Left lung (tissue), 10 donors: ENCODE measurements around the gene ATAD2B. TPM values are rescaled to one million over a fixed set of nuclear protein-coding genes. Genes with fewer than 3 reads are reported as not detected.

Source experiments
- ATAC-seq: fragments of 200-7000 bp; cut with Tn5 transposase; one replicate; pipeline ENCODE4 v1.9.1; 2020; ENCODE audit warnings: moderate library complexity
- DNase-seq, 4 donors: peaks; one replicate each; pipeline ENCODE4 v3.0.0-alpha.2; 2013 to 2020
- H3K27ac ChIP-seq, 2 donors: fragments of 200-600 bp; sonication (generic) in 1 of 2; one replicate each; pipeline versions ENCODE4 v1.5.0 to v1.8.0; 2020 to 2021
- H3K27me3 ChIP-seq, 2 donors: fragments of 200-600 bp; sonication (generic) in 1 of 2; one replicate each; pipeline versions ENCODE4 v1.5.0 to v1.8.0; 2020 to 2021
- H3K36me3 ChIP-seq, 2 donors: fragments of 200-600 bp; sonication (generic) in 1 of 2; one replicate each; pipeline versions ENCODE4 v1.5.0 to v1.8.0; 2020 to 2021
- H3K4me1 ChIP-seq, 2 donors: fragments of 200-600 bp; one replicate each; pipeline ENCODE4 v1.8.0; 2021
- H3K4me3 ChIP-seq, 2 donors: fragments of 200-600 bp; sonication (generic) in 1 of 2; one replicate each; pipeline versions ENCODE4 v1.5.0 to v1.8.0; 2020 to 2021; ENCODE audit warnings: mild to moderate bottlenecking in 1 of 2
- H3K9me3 ChIP-seq, 2 donors: fragments of 200-600 bp; sonication (generic) in 1 of 2; one replicate each; pipeline versions ENCODE4 v1.5.0 to v1.8.0; 2020 to 2021
- intact Hi-C, 2 donors: fragments of 100-400 bp; cut with DNase I; formaldehyde crosslinking; loops; one replicate each; pipeline versions ENCODE4 v1.11.2 to v1.14.2; 2022
- polyA plus RNA-seq, 6 donors: library from polyadenylated mRNA; unstranded; fragments of 120-200 nt; gene quantifications; one replicate each; pipeline ENCODE4 v1.2.1, GENCODE V29; 2013; ENCODE audit not compliant: insufficient read length in 6 of 6
- total RNA-seq, 2 donors: library from RNA; stranded (reverse); fragmentation: NEBNext Ultra II Directional; extraction: Animal tissue kit (Norgen Biotek cat#: 25700); gene quantifications; one replicate each; pipeline ENCODE4 v1.2.1, GENCODE V29; 2021
- TF ChIP-seq, protein P1 (sequence below), 2 donors: fragments of 200-600 bp; sonication (generic) in 1 of 2; IDR thresholded peaks; one replicate each; pipeline versions ENCODE4 v1.5.0 to v1.8.0; 2021; ENCODE audit warnings: antibody characterized with exemption in 2 of 2
- donor health status: DM: no; HTN: yes; CAD: no.
- donor health status: DM: no; HTN: no; CAD: no.

Gene ATAD2B
- total and polyA plus RNA-seq, 8 donors: 20.1 to 27.4 (median 24.6) TPM

- Histone ChIP-seq H3K27ac (no peak overlapping the region), H3K4me3 (no peak overlapping the region), H3K9me3 (no peaks in the 10 kb centered on the region), H3K36me3 (peaks cover 0 to 32% of the 10 kb centered on the region in 2 donors), H3K4me1 (no peaks in the 10 kb centered on the region), H3K27me3 (no peaks in the 10 kb centered on the region)
- intact Hi-C loops: no loop called here
- ATAC-seq (no peak), DNase-seq (no peak)
- TF ChIP-seq, protein P1, sequence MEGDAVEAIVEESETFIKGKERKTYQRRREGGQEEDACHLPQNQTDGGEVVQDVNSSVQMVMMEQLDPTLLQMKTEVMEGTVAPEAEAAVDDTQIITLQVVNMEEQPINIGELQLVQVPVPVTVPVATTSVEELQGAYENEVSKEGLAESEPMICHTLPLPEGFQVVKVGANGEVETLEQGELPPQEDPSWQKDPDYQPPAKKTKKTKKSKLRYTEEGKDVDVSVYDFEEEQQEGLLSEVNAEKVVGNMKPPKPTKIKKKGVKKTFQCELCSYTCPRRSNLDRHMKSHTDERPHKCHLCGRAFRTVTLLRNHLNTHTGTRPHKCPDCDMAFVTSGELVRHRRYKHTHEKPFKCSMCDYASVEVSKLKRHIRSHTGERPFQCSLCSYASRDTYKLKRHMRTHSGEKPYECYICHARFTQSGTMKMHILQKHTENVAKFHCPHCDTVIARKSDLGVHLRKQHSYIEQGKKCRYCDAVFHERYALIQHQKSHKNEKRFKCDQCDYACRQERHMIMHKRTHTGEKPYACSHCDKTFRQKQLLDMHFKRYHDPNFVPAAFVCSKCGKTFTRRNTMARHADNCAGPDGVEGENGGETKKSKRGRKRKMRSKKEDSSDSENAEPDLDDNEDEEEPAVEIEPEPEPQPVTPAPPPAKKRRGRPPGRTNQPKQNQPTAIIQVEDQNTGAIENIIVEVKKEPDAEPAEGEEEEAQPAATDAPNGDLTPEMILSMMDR (IDR thresholded peaks at IDR 0.05): no peak
Measured at GRCh38 chr2:23767876-23768621, 158.9 kb downstream of the ATAD2B start.

DNA sequence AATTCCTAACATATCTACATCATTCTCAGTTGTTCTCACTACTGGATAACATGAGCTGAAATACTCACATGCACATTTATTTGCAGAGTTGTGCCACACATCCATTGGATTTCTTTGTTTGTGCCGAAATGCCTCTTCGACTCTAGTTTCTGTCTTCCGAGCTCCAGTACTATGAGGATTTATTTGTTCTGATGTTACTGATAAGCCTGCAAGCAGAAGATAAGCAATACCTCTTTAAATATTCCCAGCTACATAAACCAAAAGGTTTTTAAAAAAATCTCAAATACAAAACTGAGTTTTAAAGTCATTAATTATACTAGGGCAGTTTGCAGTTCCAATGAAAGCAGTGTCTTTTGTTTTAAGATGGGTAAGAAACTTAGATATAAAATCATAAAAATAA, 164.8 kb downstream of the ATAD2B start:
- Histone ChIP-seq H3K27ac (peak overlapping the region in 1 of 2 donors; percentile 2), H3K9me3 (no peaks in the 10 kb centered on the region), H3K27me3 (no peaks in the 10 kb centered on the region), H3K4me1 (peaks cover 0 to 12% of the 10 kb centered on the region in 2 donors), H3K4me3 (no peak overlapping the region), H3K36me3 (no peaks in the 10 kb centered on the region)
- DNase-seq (no peak), ATAC-seq (no peak)
- intact Hi-C loops: no loop called here
- TF ChIP-seq, protein P1 (IDR thresholded peaks at IDR 0.05): no peak

DNA sequence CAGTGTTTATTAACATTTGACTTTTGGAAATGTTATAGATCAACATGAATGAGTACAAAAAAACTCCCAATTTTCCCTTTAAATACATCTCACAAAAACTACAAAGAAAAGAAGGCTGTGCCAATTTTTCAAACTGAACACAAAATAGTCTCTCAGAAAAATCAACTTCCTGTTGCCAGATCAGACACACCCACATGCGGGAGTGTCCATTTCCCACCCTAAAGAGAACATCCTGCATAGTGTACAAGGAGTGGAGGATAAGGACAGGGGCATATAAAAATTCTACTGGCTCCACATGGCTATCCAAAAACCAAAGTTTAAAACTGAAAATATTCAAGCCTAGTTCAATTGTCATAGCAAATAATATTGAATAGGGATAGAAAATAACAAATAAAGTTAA, 165.3 kb downstream of the ATAD2B start:
- H3K27me3 ChIP-seq: no peaks in the 10 kb centered on the region
- no peaks in the 10 kb centered on the region for H3K9me3 ChIP-seq
- intact Hi-C loops: no loop called here
- no peak overlapping the region for H3K4me3 ChIP-seq
- H3K27ac ChIP-seq: peak overlapping the region in 1 of 2 donors; percentile 2
- ATAC-seq: no peak
- H3K4me1 ChIP-seq: peaks cover 0 to 12% of the 10 kb centered on the region in 2 donors
- TF ChIP-seq, protein P1 (IDR thresholded peaks at IDR 0.05): no peak
- no peak for DNase-seq
- no peaks in the 10 kb centered on the region for H3K36me3 ChIP-seq

DNA sequence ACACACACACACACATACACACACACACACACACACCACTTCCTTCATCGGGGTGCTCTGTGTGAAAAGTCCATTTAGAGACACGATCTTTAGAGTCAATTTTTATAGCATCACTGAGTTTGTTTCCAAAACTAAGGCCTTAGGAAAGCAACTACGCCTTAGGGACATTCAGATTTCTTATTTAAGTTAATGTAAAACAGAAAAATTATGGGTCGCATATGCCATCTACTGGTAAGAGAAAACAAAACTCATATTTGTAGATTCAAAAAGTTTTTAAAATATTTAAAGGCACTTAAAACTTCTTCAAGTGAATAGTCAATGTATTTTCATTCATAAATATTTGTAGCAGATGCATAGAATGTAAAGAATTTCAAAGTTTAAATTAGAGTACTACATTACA, 166.2 kb downstream of the ATAD2B start:
- H3K4me1 ChIP-seq: peaks cover 0 to 12% of the 10 kb centered on the region in 2 donors
- DNase-seq (peak in 2 of 4 donors; percentile 33 to 46), ATAC-seq (peak; percentile 38)
- H3K4me3 ChIP-seq: no peak overlapping the region
- intact Hi-C loops: no loop called here
- H3K36me3 ChIP-seq: no peaks in the 10 kb centered on the region
- H3K9me3 ChIP-seq: no peaks in the 10 kb centered on the region
- H3K27ac ChIP-seq: no peak overlapping the region
- no peaks in the 10 kb centered on the region for H3K27me3 ChIP-seq
- TF ChIP-seq, protein P1 (IDR thresholded peaks at IDR 0.05): peak in 1 of 2 donors; percentile 31

- peaks cover 0 to 12% of the 10 kb centered on the region in 2 donors for H3K4me1 ChIP-seq
- H3K9me3 ChIP-seq: no peaks in the 10 kb centered on the region
- H3K27me3 ChIP-seq: no peaks in the 10 kb centered on the region
- peaks cover 0 to 16% of the 10 kb centered on the region in 2 donors for H3K36me3 ChIP-seq
- no peak overlapping the region for H3K4me3 ChIP-seq
- no peak overlapping the region for H3K27ac ChIP-seq
- intact Hi-C loops: no loop called here
- ATAC-seq (peak; percentile 22), DNase-seq (no peak)
- TF ChIP-seq, protein P1 (IDR thresholded peaks at IDR 0.05): no peak
Measured at GRCh38 chr2:23757686-23758433, 169.1 kb downstream of the ATAD2B start.
